Middle frontal gyrus (tissue), 1 donor: ENCODE data around the gene CATSPER4.
A peak's percentile ranks its signal among the peaks of the same experiment; 100 is the strongest.
"Not testable (repeated sequence)": the region's sequence is repeated elsewhere in the genome, so short reads cannot be mapped to it uniquely, and the experiment has no call there.

Experiments
- DNase-seq: peaks from one replicate; pipeline ENCODE4 v3.0.0-alpha.2; 2015; ENCODE audit warnings: low spot score; ENCODE audit errors: extremely low spot score

The CATSPER4 gene

DNA sequence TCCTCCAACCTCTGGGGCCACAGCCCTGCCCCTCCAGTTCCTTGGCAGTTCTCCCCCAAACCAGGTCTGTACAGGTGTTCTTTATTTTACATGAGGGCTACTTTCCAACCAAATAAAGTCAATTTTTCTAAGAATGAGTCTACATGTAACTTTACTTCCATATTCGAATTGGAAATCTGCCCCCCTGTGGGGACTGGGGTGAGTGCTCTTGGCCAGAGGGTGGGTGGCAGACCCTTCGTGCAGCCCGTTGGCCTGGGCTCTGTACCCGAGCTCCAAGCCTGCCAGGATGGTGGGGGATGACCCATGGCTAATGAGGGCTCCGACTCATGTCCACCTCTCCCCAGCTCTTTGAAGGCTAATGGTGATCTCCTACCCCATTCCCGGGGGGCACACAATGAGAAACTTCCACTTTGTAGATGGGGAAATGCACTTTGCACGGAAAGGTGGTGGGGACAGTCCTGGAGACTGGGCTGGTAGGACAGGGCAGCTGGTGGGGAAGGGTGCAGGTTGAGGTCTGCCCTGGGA lies 589 bp upstream of the CATSPER4 start:
- no peak for DNase-seq

DNA sequence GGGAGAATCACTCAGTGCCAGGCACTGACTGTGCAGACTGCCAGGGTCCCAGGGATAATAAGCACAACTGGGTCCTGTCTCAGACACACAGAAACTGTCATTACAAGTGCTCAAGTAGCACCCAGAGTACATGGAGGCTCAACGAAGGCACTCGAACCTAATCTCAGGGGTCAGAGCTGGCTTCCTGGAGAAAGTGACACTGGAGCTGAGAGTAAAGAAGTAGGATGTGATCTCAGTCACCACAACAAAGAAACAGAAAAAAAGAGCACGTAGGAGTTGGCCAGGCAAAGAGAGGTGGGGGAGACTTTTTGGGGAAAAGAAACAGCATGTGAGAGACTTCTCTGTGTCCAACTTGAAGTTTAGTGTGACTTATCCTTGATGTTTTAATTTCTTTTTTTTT lies 1.3 kb downstream of the CATSPER4 start:
- no peak for DNase-seq

DNA sequence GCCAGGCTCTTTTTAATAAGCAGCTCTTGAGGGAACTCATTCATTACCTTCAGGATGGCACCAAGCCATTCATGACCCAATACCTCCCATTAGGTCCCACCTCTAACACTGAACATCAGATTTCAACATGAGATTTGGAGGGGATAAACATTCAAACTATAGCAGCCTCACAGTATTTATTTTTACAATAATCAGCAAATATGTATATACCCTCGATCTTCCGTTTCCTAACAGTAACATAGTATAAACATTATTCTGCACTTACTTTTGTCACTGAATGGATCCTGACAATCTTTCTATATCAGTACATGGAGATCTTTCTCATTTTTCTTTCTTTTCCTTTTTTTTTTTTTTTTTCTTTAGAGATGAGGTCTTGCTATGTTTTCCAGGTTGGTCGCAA lies 5.4 kb downstream of the CATSPER4 start:
- DNase-seq: no peak

DNA sequence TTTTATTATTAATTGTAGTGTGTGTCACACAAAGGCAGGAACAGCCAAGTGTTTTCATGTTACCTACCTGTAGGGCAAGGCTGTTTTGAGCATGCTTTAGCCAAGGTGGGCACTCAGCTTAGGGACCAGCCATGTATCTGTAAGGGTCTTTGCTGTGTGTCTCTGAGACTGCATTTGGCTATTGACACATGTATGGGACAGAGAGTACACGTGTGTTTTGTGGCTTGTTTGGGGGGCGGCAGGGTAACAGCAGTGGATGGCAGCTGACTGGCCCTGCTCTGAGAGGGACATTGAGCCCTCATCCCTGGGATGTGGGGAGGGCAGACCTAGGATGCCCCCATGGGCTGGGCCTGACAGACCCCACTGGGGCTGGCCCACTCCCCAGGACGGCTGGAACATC lies 6.9 kb downstream of the CATSPER4 start:
- no peak for DNase-seq

DNA sequence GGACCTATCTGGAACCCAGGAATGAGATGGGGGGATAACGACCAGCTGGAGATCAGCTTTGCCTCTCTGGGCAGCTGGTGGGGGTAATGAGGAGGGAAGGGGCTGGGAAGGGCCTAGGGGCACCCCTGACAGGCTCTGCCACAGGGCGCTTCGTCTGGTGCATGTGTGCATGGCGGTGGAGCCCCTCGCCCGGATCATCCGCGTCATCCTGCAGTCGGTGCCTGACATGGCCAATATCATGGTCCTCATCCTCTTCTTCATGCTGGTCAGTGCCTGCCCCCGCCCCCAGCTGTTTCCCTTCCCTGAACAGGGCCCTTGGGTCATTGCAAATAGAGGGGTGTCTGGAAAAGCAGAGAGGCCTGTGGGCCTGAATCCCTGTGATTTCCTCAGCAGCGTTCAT lies 7.4 kb downstream of the CATSPER4 start:
- no peak for DNase-seq

DNA sequence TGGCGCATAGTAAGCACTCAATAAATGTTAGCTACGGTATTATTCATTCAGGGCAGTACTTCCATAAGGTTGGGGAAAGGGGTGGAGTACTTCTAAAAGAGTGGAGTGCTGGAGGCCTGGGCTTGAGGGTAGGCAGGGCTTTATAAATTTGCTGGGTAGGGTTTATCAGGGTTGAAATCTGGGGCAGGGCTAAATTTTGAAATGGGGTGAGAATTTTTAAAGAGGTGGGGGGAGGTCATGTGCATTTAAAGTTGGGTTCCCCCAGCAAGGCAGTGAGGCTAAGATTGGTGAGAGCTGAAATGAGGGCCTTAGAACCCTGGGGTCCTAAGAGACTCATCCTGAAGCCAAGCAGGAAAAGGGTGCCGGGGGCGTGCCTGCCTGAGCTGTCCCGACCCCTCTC lies 10.0 kb downstream of the CATSPER4 start:
- DNase-seq: no peak

DNA sequence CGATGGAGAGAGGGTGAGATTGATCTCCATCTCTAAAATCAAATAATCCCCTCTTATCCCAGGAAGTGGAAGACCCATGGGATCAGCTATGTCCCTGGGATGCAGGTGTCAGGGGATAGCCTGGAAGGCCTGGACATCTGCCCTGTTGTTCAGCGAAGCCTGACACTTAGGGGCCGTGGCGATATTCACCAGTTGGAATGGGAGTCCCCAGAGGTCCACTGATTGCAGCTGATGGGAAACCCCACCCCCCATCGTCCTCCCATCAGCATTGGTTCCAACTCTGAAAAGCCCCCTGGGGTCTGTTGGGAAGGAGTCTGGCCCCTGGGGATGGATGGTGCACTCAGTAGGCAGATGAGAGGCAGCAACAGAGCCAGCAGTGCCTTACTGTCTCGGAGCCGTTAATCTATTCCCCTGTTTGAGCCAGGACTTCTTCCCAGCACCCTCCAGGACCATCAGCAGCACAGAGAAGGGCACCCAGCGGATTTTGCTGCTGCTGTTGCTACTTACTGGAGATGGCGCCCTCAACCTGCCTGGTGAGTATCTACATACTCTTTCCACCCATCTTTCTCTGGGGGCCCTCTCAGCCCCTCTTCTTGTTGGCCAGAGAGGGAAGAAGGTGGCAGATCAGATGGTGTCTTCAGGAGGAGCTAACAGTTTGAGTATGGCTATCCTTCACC lies 13.4 kb downstream of the CATSPER4 start:
- DNase-seq: no peak

DNA sequence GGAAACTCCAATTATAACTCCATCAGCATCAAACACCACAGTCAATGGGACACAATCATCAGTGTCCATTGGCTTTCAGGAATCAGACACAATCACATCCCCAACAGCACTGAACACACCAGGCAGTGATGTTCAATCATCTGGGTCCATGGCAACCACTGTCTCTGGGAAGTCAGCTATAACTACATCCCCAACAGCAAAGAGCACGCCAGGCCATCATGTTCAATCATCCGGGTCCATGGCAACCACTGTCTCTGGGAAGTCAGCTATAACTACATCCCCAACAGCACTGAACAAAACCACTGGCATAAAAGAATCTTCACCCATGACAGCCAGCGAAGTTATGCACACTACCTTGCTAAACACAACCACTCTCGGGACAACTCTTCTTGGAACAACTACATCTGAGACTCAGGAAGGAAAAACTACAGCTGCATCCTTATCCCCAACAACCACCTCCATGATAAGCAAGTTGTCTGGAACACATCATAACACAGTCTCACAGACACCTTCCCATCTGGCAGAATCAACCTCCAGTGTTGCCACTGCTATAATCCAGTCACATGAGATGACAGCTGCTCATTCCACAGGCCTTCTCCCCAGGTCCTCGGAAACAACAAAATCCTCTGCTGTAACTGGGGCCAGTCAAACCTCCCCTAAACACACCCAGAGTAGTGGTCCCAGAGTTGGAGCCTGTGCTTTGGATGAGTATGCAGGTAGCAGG lies 19.9 kb downstream of the CATSPER4 start:
- DNase-seq: no peak

DNA sequence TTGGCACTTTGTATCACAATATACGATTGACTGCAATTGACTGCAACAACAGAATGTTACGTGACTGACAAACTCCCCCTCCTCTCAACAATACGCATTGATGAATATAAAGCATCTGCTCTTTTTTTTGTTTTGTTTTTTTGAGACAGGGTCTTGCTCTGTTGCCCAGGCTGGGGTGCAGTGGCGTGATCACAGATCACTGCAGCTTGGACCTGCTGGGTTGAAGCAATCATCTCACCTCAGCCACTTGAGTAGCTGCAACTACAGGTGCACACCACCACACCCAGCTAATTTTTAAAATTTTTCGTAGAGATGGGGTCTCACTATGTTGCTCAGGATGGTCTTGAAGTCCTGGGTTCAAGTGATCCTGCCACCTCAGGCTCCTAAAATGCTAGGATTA lies 22.3 kb downstream of the CATSPER4 start:
- DNase-seq: no peak

DNA sequence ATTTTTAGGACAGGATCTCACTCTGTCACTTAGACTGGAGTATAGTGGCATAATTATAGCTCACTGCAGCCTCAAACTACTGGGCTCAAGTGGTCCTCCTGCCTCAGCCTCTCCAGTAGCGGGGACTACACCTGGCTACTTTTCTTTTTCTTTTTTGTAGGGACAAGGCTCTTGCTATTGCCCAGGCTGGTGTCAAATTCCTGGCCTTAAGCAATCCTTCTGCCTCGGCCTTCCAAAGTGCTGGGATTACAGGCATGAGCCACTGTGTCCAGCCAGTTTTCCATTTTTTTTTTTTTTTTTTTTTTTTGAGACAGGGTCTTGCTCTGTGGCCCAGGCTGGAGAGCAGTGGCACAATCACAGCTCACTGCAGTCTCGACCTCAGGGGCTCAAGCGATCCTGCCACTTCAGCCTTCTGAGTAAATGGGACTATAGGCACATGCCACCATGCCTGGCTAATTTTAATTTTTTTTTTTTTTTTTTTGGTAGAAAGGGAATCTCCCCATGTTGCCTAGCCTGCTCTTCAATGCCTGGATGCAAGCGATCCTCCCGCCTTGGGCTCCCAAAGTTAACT lies 23.0 kb downstream of the CATSPER4 start:
- DNase-seq: no peak

DNA sequence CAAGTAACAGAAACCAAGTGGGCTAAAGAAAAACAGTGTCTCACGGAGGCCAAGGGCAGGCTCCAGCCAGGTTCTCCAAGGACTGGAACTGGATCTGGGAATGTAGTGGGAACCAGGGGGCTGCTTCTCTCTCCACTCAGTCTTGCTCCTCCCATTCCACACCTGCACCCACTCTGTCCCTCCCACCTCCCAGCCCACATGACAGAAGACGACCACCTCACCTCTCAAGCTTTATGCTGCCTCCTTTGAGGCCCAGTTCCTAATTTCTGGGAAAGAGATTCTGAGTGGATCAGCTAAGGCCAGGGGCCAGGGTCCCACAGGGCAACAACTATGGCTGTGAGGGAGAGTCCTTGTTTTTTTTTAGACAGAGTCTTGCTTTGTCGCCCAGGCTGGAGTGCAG lies 24.8 kb downstream of the CATSPER4 start:
- no peak for DNase-seq

DNA sequence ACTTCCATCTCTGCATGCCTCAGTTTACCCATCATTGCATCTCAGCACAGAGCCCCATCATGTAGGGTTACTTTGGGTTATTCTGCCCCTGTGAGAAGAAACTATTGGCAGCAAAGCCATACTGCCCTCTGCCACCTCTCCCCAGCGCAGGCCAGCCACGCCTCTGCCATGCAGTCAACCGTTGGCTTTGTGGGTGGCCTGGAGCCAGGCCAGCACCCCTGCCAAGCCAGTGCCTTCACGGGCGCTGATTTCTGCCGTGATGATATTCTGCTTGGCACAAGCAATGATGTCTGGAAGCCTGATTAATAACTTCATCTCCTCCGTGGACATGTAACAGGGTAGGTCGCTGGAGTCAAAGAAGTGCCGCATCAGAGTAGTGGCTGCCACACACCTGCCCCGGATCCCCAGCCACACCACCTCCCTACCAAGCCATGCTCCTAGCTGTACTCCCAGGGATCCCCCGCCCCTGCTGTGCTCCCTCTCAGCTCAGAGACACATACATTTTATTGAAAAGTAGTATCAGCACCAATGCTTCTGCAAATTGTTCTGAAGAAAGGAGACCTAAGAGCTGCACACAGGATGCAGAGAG lies 28.6 kb downstream of the CATSPER4 start:
- no peak for DNase-seq

DNA sequence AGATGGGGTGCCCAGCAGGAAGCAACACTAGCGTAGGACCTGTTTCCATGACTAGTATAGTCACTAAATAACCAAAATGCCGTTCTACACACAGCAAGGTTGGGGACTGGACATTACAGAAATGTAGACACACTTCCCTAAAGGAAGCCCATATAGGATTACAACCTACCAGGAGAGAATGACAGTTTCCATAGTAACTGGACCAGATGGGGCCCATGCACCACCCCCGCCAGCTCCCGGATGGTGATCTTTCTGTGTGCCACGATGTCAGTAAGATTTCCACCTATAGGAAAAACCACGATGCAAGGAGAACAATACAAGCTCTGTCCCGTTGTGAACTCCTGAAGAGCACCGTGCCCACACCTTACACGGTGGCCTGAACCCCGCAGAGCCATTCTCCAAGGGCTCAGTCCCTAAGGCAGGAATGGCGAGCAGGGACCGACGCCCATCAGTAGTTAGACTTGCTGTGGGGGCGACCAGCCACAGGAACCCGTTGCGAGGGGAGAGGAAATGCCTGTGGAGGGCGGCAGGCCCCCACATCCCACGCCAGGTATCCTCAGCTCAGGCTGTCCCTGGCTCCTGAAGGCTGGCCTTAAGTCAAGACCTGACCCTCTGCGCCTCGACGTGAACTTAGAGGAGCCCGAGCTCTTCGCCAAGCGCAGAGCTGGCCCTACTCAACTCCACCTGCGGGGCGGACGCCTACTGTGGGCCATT lies 30.0 kb downstream of the CATSPER4 start:
- DNase-seq: no peak

DNA sequence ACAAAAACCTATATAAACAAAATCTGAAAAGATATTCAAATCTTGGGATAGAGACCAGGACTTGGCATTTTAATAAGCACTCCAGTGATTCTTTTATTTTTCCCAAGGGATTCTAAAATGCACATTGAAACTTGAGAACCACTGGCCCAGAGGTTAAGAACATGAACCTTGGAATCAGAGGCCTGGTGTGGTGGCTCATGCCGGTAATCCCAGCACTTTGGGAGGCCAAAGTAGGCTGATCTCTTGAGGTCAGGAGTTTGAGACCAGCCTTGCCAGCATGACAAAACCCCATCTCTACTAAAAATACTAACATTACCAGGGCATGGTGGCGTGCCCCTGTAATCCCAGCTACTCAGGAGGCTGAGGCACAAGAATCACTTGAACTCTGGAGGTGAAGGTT lies 30.7 kb downstream of the CATSPER4 start:
- DNase-seq: no peak

DNA sequence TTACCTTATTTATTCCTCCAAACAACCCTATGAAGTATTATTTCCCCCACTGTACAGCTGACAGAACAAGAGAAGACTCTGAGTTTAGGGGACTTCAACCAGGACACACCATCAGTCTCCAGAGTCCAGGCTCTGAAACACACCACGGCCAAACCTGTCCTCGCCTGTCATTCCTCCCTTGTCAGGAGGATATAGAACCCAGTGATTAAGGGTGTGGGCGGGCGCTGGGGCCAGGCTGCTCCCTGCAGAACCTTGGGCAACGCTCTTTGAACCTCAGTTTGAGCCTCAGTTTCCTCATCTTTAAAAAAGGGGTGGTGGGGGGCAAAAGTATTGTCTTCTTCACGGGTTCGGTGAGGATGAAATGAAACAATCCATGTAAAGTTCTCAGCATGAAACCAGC lies 34.2 kb downstream of the CATSPER4 start:
- DNase-seq: no peak

DNA sequence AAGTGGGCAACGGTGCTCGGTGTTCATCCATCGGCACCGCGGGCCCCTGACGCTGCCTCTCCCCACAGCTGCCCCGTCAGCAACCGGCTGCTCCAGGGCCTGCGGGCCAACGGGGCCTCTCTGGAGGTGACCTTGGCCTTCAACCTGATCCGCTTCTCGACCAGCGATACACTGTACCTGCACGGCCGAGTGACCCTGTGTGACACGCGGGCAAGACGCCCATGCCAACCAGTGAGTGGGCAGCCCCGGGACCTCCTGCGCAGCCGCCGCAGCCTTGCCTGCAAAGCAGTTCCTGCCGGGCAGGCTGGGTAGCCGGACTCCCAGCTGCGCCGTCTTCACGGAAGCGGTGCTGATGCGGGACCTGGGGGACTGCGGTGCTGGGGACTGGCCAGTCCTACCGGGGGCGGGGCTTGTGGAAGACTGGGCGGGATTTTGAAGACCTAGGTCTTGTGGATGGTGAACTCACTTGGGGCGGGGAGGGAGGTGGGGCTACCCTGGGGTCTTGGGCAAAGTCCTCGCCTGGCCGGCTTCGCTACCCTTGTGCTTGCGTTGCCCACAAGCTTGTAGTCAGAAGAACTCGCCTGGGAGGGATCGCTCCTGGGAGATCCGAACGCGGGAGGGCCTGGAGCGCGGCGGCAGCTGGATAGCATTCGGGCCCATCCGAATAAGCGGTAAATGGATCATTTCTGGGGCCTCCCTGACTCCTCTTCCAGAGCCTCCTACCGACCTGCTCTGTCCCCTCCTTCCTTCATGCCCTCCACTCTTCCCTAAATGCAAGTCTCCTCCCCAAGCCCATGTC lies 34.8 kb downstream of the CATSPER4 start:
- peak; percentile 2 for DNase-seq

DNA sequence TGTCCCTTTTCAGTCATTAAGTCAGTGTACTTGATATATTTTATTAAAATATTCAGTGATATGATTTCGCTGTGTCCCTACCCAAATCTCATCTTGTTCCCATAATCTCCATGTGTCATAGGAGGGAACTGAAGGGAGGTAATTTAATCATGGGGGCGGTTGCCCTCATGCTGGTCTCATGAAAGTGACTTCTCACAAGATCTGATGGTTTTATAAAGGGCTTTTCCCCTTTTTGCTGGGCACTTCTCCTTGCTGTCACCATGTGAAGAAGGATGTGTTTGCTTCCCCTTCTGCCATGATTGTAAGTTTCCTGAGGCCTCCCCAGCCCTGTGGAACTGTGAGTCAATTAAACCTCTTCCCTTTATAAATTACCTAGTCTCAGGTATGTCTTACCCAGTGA lies 40.3 kb downstream of the CATSPER4 start:
- DNase-seq: not testable (repeated sequence)

DNA sequence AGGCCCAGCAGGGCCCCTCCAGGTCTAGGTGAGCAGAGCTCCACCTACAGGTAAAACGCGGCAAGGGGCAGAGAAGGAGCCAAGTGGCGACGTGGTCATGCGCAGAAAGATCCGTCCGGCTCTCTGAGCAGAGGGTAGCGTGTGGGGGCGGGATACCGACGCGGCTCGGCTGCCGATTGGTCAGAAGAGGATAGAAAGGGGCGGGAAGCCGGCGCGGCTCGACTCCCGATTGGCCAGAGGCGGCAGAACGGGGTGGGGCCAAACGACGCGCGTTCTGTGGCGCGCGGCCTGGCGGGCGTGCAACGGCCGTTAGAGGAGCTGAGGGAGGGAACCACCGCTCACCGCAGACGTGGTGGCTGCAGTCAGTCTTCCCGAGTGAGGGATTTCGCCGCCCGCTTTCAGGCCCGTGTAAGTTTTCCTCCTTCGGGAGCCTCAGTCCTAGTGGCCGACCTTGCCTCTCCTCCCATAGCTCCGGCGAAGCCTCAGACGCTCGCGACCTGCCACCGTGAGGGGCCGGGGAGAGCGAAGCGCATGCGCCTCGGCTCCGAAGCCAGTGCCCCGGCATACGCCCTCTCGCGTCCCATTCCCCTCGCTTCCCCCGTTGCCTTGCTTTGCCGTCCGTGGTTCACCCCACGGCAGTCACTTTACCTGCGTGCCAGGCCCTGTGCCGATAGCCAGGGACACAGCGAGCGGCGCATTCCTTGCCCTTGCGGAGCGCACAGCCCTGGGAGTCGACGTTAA lies 43.7 kb downstream of the CATSPER4 start, which contains the start of gene CEP85:
Gene CEP85 (plus strand): TSS at position 298 of the 741 bp plus-strand sequence. CDS start 5,584 bp downstream, outside the sequence.
- peak; percentile 96 for DNase-seq

DNA sequence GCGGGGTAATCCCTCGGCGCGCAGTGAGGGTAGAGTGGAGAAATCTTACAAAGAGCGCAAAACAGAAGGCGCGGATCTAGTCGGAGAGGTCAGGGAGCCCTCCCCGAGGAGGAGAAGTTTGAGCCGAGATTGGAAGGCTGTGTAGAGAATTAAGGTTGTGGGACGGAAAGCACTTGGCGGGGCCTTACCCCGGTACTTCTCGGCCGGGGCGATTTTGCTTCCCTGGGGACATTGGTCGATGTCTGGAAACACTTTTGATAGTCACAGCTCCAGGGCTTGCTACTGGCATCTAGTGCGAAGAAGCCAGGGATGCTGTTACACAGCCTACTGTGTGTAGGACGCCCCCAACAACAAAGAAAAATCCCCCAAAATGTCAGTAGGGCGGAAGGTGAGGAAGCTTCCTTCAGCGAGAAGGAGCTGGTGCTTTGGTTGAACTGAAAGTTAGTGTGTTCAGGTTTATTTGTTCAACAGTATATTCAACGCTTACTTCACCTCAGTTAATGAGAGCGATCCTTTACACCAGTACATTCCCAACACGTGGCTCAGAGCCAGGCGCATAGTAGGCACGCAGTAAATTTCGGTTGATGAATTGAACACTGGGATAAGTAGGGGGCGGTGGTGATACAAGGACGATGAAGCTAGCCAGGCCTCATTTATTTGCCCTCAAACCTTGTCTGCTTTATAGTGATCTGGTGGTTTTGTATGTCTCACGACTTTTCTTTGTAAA lies 44.4 kb downstream of the CATSPER4 start:
- no peak for DNase-seq
